HepG2 (cell line): Measurements from ENCODE around the gene ZFP36. TPM values are rescaled to one million over a fixed set of nuclear protein-coding genes. Genes with fewer than 3 reads are reported as not detected.

Experiments
- CC2D1A ChIP-seq: sonication (generic); formaldehyde crosslinking; IDR thresholded peaks from 2 replicates; pipeline ENCODE4 v1.8.1; 2023; ENCODE audit warnings: mild to moderate bottlenecking, missing genetic modification reagents
- CREB3 ChIP-seq: sonication (generic); formaldehyde crosslinking; IDR thresholded peaks from 2 replicates; pipeline ENCODE4 v1.5.0; 2020; ENCODE audit warnings: missing genetic modification reagents
- EP300 ChIP-seq, 3 experiments: sonication (generic) in 1 of 3; formaldehyde crosslinking in 1 of 3; IDR thresholded peaks; 2 replicates each; pipeline versions ENCODE4 v1.5.1 to v1.6.1; 2011 to 2020; ENCODE audit warnings: low read depth in 2 of 3, low read length in 2 of 3, borderline replicate concordance in 1 of 3, improper control_type of control experiment in 1 of 3, mild to moderate bottlenecking in 1 of 3, missing genetic modification reagents in 1 of 3, moderate library complexity in 1 of 3
- HNRNPH1 ChIP-seq: fragments of 200-400 bp; formaldehyde crosslinking; optimal IDR thresholded peaks from 2 replicates; pipeline ENCODE3; 2017; ENCODE audit warnings: mild to moderate bottlenecking, low read depth, low read length
- KAT2B ChIP-seq: fragments of 150-350 bp; IDR thresholded peaks from 2 replicates; pipeline ENCODE4 v1.6.1; 2014; ENCODE audit warnings: low read depth, low read length, borderline replicate concordance
- KDM1A ChIP-seq: IDR thresholded peaks from 2 replicates; pipeline ENCODE4 v1.6.1; 2016; ENCODE audit warnings: missing compliant biosample characterization
- KDM6A ChIP-seq: IDR thresholded peaks from 2 replicates; pipeline ENCODE4 v1.6.1; 2016; ENCODE audit warnings: low read depth
- NFAT5 ChIP-seq: sonication (generic); formaldehyde crosslinking; IDR thresholded peaks from 2 replicates; pipeline ENCODE4 v1.4.0; 2020; ENCODE audit warnings: missing genetic modification reagents
- POLR2AphosphoS5 ChIP-seq: IDR thresholded peaks from 2 replicates; pipeline ENCODE4 v1.6.1; 2012; ENCODE audit warnings: low read depth, low read length
- SMYD3 ChIP-seq: sonication (generic); formaldehyde crosslinking; IDR thresholded peaks from 2 replicates; pipeline ENCODE4 v1.8.1; 2023; ENCODE audit warnings: mild to moderate bottlenecking, missing genetic modification reagents
- ZBTB37 ChIP-seq: sonication (generic); formaldehyde crosslinking; IDR thresholded peaks from 2 replicates; pipeline ENCODE4 v1.4.0; 2020; ENCODE audit warnings: mild to moderate bottlenecking, missing genetic modification reagents
- ZNF142 ChIP-seq: sonication (generic); formaldehyde crosslinking; IDR thresholded peaks from 2 replicates; pipeline ENCODE4 v1.4.0; 2020; ENCODE audit warnings: missing genetic modification reagents
- ZNF549 ChIP-seq: sonication (generic); formaldehyde crosslinking; IDR thresholded peaks from 2 replicates; pipeline ENCODE4 v1.5.0; 2020; ENCODE audit warnings: missing genetic modification reagents
- ZSCAN12 ChIP-seq: sonication (generic); formaldehyde crosslinking; IDR thresholded peaks from 2 replicates; pipeline ENCODE4 v1.9.0; 2021; ENCODE audit warnings: mild to moderate bottlenecking, missing genetic modification reagents
- ZSCAN29 ChIP-seq: sonication (generic); formaldehyde crosslinking; conservative IDR thresholded peaks from 2 replicates; pipeline ENCODE4 v1.4.0; 2020; ENCODE audit warnings: mild to moderate bottlenecking, missing genetic modification reagents
- polyA plus RNA-seq, 8 experiments: library from polyadenylated mRNA; depleted of rRNA in 3 of 8; stranded (reverse) in 7 of 8; unstranded in 1 of 8; fragments of >200 nt; fragmentation: Illumina TruSeq in 4 of 8; extraction: Trizol in 4 of 8; gene quantifications; 2 replicates each; pipeline versions ENCODE4 v1.2.1 to v1.2.3, GENCODE V29; 2011 to 2016; ENCODE audit warnings: low read depth in 4 of 8, missing spikeins in 1 of 8, mixed read lengths in 1 of 8; ENCODE audit not compliant: insufficient read depth in 1 of 8
- total RNA-seq, 5 experiments: library from RNA; depleted of rRNA; stranded (reverse); fragments of >200 nt; fragmentation: Illumina TruSeq; extraction: Trizol; gene quantifications; 2 replicates each; pipeline ENCODE4 v1.2.3, GENCODE V29; 2016; ENCODE audit warnings: low read depth in 1 of 5

The ZFP36 gene
- total and polyA plus RNA-seq, 2 of the 13 experiments (the other 11 are each of a cell fraction or from before 2014, with no cell fraction given), result 1.4 to 1.7 TPM

- TF ChIP-seq NFAT5, result no peak
- no peak for TF ChIP-seq CC2D1A
- TF ChIP-seq KDM1A (CRISPR knock-in tag), result no peak
- no peak for TF ChIP-seq KDM6A (CRISPR knock-in tag)
- TF ChIP-seq ZSCAN12 (CRISPR knock-in tag), result 0 out of 2 replicates have a peak, but pooled peaks have one; percentile 61
- no peak for TF ChIP-seq EP300 (IDR thresholded peaks at IDR 0.05; ENCODE audit: low read depth in 2 of 2, low read length in 2 of 2)
- TF ChIP-seq EP300 (CRISPR knock-in tag; IDR thresholded peaks at IDR 0.05; ENCODE audit: borderline replicate concordance), result no peak
- TF ChIP-seq SMYD3 (CRISPR knock-in tag), result no peak
- TF ChIP-seq ZNF142 (CRISPR knock-in tag), result no peak
- TF ChIP-seq ZNF549 (CRISPR knock-in tag), result no peak
- TF ChIP-seq KAT2B, result no peak
- peak; percentile 99 for TF ChIP-seq POLR2AphosphoS5
- no peak for TF ChIP-seq HNRNPH1
- TF ChIP-seq ZSCAN29 (CRISPR knock-in tag), result peak; percentile 75; the same call in 1 of the 2 replicates
- 0 out of 2 replicates have a peak, but pooled peaks have one; percentile 40 for TF ChIP-seq ZBTB37 (CRISPR knock-in tag)
- TF ChIP-seq CREB3 (CRISPR knock-in tag), result no peak
These were observed at the start of gene ZFP36 (continued) for GRCh38 chr19:39406656-39407409.
